PC-9 (cell line): ENCODE results near the gene HTT. TPM values are rescaled to one million over a fixed set of nuclear protein-coding genes. Genes with fewer than 3 reads are reported as not detected.

Source experiments
- BruUV-seq: library from RNA; stranded (reverse); fragments of 400-500 nt; replicated peaks from 2 replicates; lab custom pipeline; 2021; lab: Mats Ljungman, UMichigan
- CTCF ChIA-PET: fragments of 300-600 bp; sonication (Branson Sonifier 250); formaldehyde crosslinking; loops from one replicate; lab custom pipeline; 2022; ENCODE audit warnings: antibody characterized with exemption; lab: Charles Lee
- POLR2A ChIA-PET: fragments of 300-600 bp; sonication (Branson Sonifier 250); formaldehyde crosslinking; loops from one replicate; lab custom pipeline; 2022; ENCODE audit warnings: antibody characterized with exemption; ENCODE audit not compliant: unreplicated experiment; lab: Charles Lee
- DNase-seq, 2 experiments: peaks; one replicate each; pipeline versions ENCODE4 v3.0.0 to v3.0.0-alpha.2; 2015 to 2022; ENCODE audit warnings: mixed read lengths in 1 of 2
- H2AFZ ChIP-seq: fragments of 200-600 bp; sonication (generic); 2 replicates; pipeline ENCODE4 v1.8.1; 2017; ENCODE audit warnings: antibody characterized with exemption
- H3F3A ChIP-seq: fragments of 200-600 bp; sonication (generic); 2 replicates; pipeline ENCODE4 v1.8.1; 2017; ENCODE audit warnings: antibody characterized with exemption, mild to moderate bottlenecking, low read depth; ENCODE audit not compliant: insufficient read depth
- H3K27ac ChIP-seq: fragments of 200-600 bp; sonication (generic); 2 replicates; pipeline ENCODE4 v1.6.1; 2016; ENCODE audit warnings: mixed run types
- H3K27me3 ChIP-seq: fragments of 200-600 bp; sonication (generic); 2 replicates; pipeline ENCODE4 v1.6.1; 2016; ENCODE audit warnings: low read depth, mixed run types; ENCODE audit not compliant: insufficient read depth
- H3K36me3 ChIP-seq: fragments of 200-600 bp; sonication (generic); 2 replicates; pipeline ENCODE4 v1.6.1; 2016; ENCODE audit warnings: low read depth, mixed run types
- H3K4me1 ChIP-seq: fragments of 200-600 bp; sonication (generic); replicated peaks from 2 replicates; pipeline ENCODE4 v1.6.1; 2016; ENCODE audit warnings: mixed run types; ENCODE audit not compliant: insufficient read depth
- H3K4me2 ChIP-seq: fragments of 200-600 bp; sonication (generic); 2 replicates; pipeline ENCODE4 v1.6.1; 2017; ENCODE audit warnings: mixed run types
- H3K4me3 ChIP-seq: fragments of 200-600 bp; sonication (generic); 2 replicates; pipeline ENCODE4 v1.6.1; 2016; ENCODE audit warnings: mixed run types
- H3K79me2 ChIP-seq: fragments of 200-600 bp; sonication (generic); 2 replicates; pipeline ENCODE4 v1.6.1; 2017; ENCODE audit warnings: low read depth, mixed run types
- H3K9me2 ChIP-seq: fragments of 200-600 bp; sonication (generic); 2 replicates; pipeline ENCODE4 v1.8.1; 2017; ENCODE audit warnings: mild to moderate bottlenecking; ENCODE audit not compliant: insufficient read depth
- H3K9me3 ChIP-seq: fragments of 200-600 bp; sonication (generic); 2 replicates; pipeline ENCODE4 v1.8.1; 2016; ENCODE audit warnings: low read depth; ENCODE audit not compliant: insufficient read depth
- H4K20me1 ChIP-seq: fragments of 200-600 bp; sonication (generic); 2 replicates; pipeline ENCODE4 v1.8.1; 2017; ENCODE audit not compliant: insufficient read depth
- EZH2 ChIP-seq: fragments of 200-600 bp; sonication (generic); IDR thresholded peaks from 2 replicates; pipeline ENCODE4 v1.8.0; 2017; ENCODE audit warnings: antibody characterized with exemption, low read depth
- intact Hi-C: fragments of 100-400 bp; cut with micrococcal nuclease; formaldehyde crosslinking; loops from one replicate; pipeline ENCODE4 v1.10.0; 2022; ENCODE audit not compliant: unreplicated experiment
- total RNA-seq: library from RNA; stranded (reverse); gene quantifications from 2 replicates; pipeline ENCODE4 v1.2.3, GENCODE V29; 2021
- TF ChIP-seq, protein P1 (sequence below): fragments of 200-600 bp; sonication (generic); conservative IDR thresholded peaks from 2 replicates; pipeline ENCODE4 v1.6.1; 2017; ENCODE audit warnings: mixed run types, antibody characterized with exemption, mild to moderate bottlenecking, moderate library complexity

The HTT gene
- total RNA-seq, 1 experiment from 2014 or later = 81.7 TPM

DNA sequence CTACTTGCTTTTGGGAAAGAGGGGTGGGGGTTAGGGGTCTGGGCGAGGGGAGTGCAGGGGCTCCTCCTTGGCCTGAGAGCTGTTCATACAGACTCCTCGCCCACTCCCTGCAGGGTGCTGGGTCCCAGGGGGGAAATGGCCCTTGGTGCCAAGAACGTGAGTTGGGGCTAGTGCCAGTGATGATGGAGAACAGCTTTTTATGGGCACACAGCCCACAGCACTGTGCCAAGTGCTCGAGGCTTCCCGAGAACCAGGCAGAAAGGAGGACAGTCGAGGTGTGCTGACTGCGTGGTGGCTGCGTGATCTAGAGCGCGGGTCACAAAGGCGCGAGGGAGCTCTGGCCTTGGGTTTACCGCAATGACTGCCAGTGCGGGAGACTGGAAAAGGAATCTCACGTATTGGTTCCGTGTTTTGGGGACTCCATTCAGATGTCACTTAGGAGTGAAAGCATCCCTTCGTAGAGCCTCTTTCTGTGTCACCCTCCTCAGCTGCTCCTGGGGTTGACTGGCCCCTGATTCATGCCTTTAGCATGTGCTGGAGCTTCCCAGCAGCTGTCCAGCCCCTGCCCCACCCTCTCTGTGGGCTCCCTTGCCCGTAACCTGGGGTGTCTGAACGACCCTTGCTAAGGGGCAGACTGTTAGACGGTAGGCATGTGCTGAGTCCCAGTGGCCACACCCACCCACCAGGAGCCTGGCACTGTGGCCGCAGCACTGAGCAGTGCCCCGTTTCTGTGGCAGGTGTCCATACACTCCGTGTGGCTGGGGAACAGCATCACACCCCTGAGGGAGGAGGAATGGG is 153.6 kb downstream of the HTT start:
- no TSS peak for BruUV-seq
- Histone ChIP-seq H2AFZ (no peak overlapping the region), H3K27me3 (no peaks in the 10 kb centered on the region), H3K9me2 (no peaks in the 10 kb centered on the region), H3F3A (no peaks in the 10 kb centered on the region), H3K4me1 (no peaks in the 10 kb centered on the region), H4K20me1 (no peaks in the 10 kb centered on the region), H3K27ac (no peak overlapping the region), H3K4me3 (no peak overlapping the region), H3K4me2 (no peak overlapping the region), H3K36me3 (no peaks in the 10 kb centered on the region), H3K9me3 (no peaks in the 10 kb centered on the region), H3K79me2 (no peaks in the 10 kb centered on the region)
- DNase-seq = no peak
- intact Hi-C loops = no loop called here
- TF ChIP-seq, protein P1, sequence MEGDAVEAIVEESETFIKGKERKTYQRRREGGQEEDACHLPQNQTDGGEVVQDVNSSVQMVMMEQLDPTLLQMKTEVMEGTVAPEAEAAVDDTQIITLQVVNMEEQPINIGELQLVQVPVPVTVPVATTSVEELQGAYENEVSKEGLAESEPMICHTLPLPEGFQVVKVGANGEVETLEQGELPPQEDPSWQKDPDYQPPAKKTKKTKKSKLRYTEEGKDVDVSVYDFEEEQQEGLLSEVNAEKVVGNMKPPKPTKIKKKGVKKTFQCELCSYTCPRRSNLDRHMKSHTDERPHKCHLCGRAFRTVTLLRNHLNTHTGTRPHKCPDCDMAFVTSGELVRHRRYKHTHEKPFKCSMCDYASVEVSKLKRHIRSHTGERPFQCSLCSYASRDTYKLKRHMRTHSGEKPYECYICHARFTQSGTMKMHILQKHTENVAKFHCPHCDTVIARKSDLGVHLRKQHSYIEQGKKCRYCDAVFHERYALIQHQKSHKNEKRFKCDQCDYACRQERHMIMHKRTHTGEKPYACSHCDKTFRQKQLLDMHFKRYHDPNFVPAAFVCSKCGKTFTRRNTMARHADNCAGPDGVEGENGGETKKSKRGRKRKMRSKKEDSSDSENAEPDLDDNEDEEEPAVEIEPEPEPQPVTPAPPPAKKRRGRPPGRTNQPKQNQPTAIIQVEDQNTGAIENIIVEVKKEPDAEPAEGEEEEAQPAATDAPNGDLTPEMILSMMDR = no peak
- no peak for TF ChIP-seq EZH2
- ChIA-PET POLR2A (no interaction called here), CTCF (no interaction called here)

DNA sequence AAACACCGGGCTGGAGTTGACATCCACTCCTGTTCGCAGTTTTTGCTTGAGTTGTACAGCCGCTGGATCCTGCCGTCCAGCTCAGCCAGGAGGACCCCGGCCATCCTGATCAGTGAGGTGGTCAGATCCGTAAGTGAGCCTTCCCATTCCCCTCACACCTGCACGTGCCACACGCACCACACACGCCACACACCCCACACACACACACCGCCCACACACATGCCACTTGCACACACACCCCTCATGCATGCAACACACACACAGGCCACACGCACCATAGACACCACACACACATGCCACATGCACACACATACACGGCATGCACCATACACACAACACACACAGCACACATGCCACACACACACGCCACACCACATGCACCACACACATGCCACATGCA is 154.4 kb downstream of the HTT start:
- Histone ChIP-seq H4K20me1 (no peaks in the 10 kb centered on the region), H3K36me3 (no peaks in the 10 kb centered on the region), H3K4me2 (no peak overlapping the region), H3F3A (no peaks in the 10 kb centered on the region), H3K79me2 (no peaks in the 10 kb centered on the region), H3K9me3 (no peaks in the 10 kb centered on the region), H3K9me2 (no peaks in the 10 kb centered on the region), H3K4me1 (no peaks in the 10 kb centered on the region), H3K4me3 (no peak overlapping the region), H2AFZ (no peak overlapping the region), H3K27me3 (no peaks in the 10 kb centered on the region), H3K27ac (no peak overlapping the region)
- no TSS peak for BruUV-seq
- ChIA-PET POLR2A (no interaction called here), CTCF (no interaction called here)
- intact Hi-C loops = no loop called here
- no peak for DNase-seq
- TF ChIP-seq, protein P1 = no peak
- no peak for TF ChIP-seq EZH2

DNA sequence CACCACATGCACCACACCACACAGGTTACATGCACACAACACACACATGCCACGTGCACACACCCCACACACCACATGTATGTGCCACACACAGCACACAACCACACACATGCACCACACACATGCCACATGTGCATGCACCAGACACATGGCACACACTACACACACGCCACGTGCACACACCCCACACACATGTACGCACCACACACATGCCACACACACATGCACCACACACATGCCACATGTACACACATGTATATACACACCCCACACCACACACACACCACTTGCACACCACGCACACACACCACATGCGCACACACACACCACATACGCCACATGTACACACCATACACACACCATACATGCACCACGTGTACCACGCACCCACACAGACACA is 154.8 kb downstream of the HTT start:
- no peaks in the 10 kb centered on the region for H3K27me3 ChIP-seq
- no peak overlapping the region for H3K27ac ChIP-seq
- no peaks in the 10 kb centered on the region for H3K79me2 ChIP-seq
- no TSS peak for BruUV-seq
- no peaks in the 10 kb centered on the region for H3K9me3 ChIP-seq
- H3K9me2 ChIP-seq = no peaks in the 10 kb centered on the region
- no peaks in the 10 kb centered on the region for H3K4me1 ChIP-seq
- intact Hi-C loops = no loop called here
- no peaks in the 10 kb centered on the region for H3F3A ChIP-seq
- ChIA-PET POLR2A (no interaction called here), CTCF (no interaction called here)
- H2AFZ ChIP-seq = no peak overlapping the region
- no peaks in the 10 kb centered on the region for H3K36me3 ChIP-seq
- DNase-seq = no peak
- TF ChIP-seq EZH2 = no peak
- TF ChIP-seq, protein P1 = no peak
- no peak overlapping the region for H3K4me3 ChIP-seq
- H4K20me1 ChIP-seq = no peaks in the 10 kb centered on the region
- no peak overlapping the region for H3K4me2 ChIP-seq
